OCI-LY7 (cell line): ENCODE measurements around the gene ABL1. TPM values are rescaled to one million over a fixed set of nuclear protein-coding genes. Genes with fewer than 3 reads are reported as not detected.

Experiments used
- BruUV-seq: library from RNA; stranded (reverse); fragments of 400-500 nt; replicated peaks from 2 replicates; lab custom pipeline; 2021; lab: Mats Ljungman, UMichigan
- CTCF ChIA-PET: fragments of 300-600 bp; sonication (Branson Sonifier 250); formaldehyde crosslinking; loops from one replicate; lab custom pipeline; 2022; ENCODE audit warnings: antibody characterized with exemption; ENCODE audit not compliant: unreplicated experiment; lab: Charles Lee
- POLR2A ChIA-PET: fragments of 300-600 bp; sonication (Branson Sonifier 250); formaldehyde crosslinking; loops from one replicate; lab custom pipeline; 2022; ENCODE audit warnings: antibody characterized with exemption; lab: Charles Lee
- DNase-seq: peaks from one replicate; pipeline ENCODE4 v3.0.0-alpha.2; 2015; ENCODE audit warnings: low spot score
- H2AFZ ChIP-seq: fragments of 200-600 bp; sonication (generic), shearing (Covaris generic); 2 replicates; pipeline ENCODE4 v1.6.1; 2014; ENCODE audit warnings: mild to moderate bottlenecking, antibody characterized with exemption, low read length, moderate library complexity
- H3K27ac ChIP-seq: fragments of 200-600 bp; sonication (generic); 2 replicates; pipeline ENCODE4 v1.5.1; 2014; ENCODE audit warnings: mixed run types, low read depth, mild to moderate bottlenecking, moderate library complexity, low read length, inconsistent platforms; ENCODE audit not compliant: poor library complexity, severe bottlenecking
- H3K36me3 ChIP-seq: fragments of 200-600 bp; sonication (generic); 2 replicates; pipeline ENCODE4 v1.6.1; 2014; ENCODE audit warnings: mild to moderate bottlenecking, antibody characterized with exemption, low read length, moderate library complexity, mixed read lengths; ENCODE audit not compliant: insufficient read depth
- H3K4me1 ChIP-seq: fragments of 200-600 bp; sonication (generic); 2 replicates; pipeline ENCODE4 v1.5.1; 2014; ENCODE audit warnings: mild to moderate bottlenecking, low read length; ENCODE audit not compliant: insufficient read depth, poor library complexity, severe bottlenecking
- H3K4me2 ChIP-seq: fragments of 200-600 bp; sonication (generic); 2 replicates; pipeline ENCODE4 v1.6.1; 2014; ENCODE audit warnings: mild to moderate bottlenecking, low read length
- H3K4me3 ChIP-seq: fragments of 200-600 bp; sonication (generic); 2 replicates; pipeline ENCODE4 v1.5.1; 2014; ENCODE audit warnings: mild to moderate bottlenecking, low read depth, low read length; ENCODE audit not compliant: poor library complexity, severe bottlenecking
- H3K79me2 ChIP-seq: fragments of 200-600 bp; sonication (generic); 2 replicates; pipeline ENCODE4 v1.6.1; 2016; ENCODE audit warnings: low read depth, mild to moderate bottlenecking, low read length, moderate library complexity, mixed read lengths; ENCODE audit not compliant: insufficient read depth
- H3K9me2 ChIP-seq: fragments of 200-600 bp; sonication (generic); 2 replicates; pipeline ENCODE4 v1.6.1; 2016; ENCODE audit warnings: mild to moderate bottlenecking, low read length, mixed read lengths; ENCODE audit not compliant: insufficient read depth
- H3K9me3 ChIP-seq: fragments of 200-600 bp; sonication (generic); 2 replicates; pipeline ENCODE4 v1.6.1; 2014; ENCODE audit warnings: mild to moderate bottlenecking, mixed run types, low read length, mixed read lengths
- H4K20me1 ChIP-seq: fragments of 200-600 bp; sonication (generic); 2 replicates; pipeline ENCODE4 v1.6.1; 2014; ENCODE audit warnings: mild to moderate bottlenecking, antibody characterized with exemption, low read length, moderate library complexity, mixed read lengths; ENCODE audit not compliant: insufficient read depth
- EZH2phosphoT487 ChIP-seq: fragments of 200-600 bp; sonication (generic); IDR thresholded peaks from 2 replicates; pipeline ENCODE4 v1.6.1; 2018; ENCODE audit warnings: low read depth, borderline replicate concordance, mild to moderate bottlenecking, mixed run types, antibody characterized with exemption, low read length, moderate library complexity, mixed read lengths
- intact Hi-C: fragments of 100-400 bp; cut with micrococcal nuclease; formaldehyde crosslinking; loops from one replicate; pipeline ENCODE4 v1.10.0; 2022; ENCODE audit not compliant: unreplicated experiment
- total RNA-seq, 2 experiments: library from RNA; depleted of rRNA in 1 of 2; stranded (reverse); fragments of >200 nt in 1 of 2; shearing (Covaris generic) in 1 of 2; gene quantifications; 2 replicates each; pipeline ENCODE4 v1.2.3, GENCODE V29; 2014 to 2022
- TF ChIP-seq, protein P1 (sequence below): fragments of 200-600 bp; sonication (generic); conservative IDR thresholded peaks from 2 replicates; pipeline ENCODE4 v1.5.1; 2014; ENCODE audit warnings: mild to moderate bottlenecking, antibody characterized with exemption, low read length, moderate library complexity, mixed read lengths

ABL1 gene
- total RNA-seq, 2 experiments from 2014 or later = 8.1 to 28.3 TPM

DNA sequence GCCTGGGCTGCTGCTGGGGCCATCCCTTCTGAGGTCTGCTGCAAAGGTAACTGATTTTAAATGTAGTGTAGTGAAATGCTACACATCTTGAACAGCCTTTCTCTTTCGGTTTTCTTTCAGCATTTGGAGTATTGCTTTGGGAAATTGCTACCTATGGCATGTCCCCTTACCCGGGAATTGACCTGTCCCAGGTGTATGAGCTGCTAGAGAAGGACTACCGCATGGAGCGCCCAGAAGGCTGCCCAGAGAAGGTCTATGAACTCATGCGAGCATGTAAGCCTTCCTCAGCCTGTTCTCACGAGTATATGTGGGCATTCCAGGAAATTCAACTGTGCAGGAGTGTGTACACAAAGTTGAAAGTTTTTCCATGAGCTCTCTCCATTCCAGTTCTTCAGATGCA lies 43.2 kb downstream of the ABL1 start:
- no peak overlapping the region for H3K27ac ChIP-seq
- no peak overlapping the region for H2AFZ ChIP-seq
- peaks cover 19% of the 10 kb centered on the region; the same call in 1 of the 2 replicates for H3K36me3 ChIP-seq
- TF ChIP-seq, protein P1, sequence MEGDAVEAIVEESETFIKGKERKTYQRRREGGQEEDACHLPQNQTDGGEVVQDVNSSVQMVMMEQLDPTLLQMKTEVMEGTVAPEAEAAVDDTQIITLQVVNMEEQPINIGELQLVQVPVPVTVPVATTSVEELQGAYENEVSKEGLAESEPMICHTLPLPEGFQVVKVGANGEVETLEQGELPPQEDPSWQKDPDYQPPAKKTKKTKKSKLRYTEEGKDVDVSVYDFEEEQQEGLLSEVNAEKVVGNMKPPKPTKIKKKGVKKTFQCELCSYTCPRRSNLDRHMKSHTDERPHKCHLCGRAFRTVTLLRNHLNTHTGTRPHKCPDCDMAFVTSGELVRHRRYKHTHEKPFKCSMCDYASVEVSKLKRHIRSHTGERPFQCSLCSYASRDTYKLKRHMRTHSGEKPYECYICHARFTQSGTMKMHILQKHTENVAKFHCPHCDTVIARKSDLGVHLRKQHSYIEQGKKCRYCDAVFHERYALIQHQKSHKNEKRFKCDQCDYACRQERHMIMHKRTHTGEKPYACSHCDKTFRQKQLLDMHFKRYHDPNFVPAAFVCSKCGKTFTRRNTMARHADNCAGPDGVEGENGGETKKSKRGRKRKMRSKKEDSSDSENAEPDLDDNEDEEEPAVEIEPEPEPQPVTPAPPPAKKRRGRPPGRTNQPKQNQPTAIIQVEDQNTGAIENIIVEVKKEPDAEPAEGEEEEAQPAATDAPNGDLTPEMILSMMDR = no peak
- TF ChIP-seq EZH2phosphoT487 = no peak
- H3K79me2 ChIP-seq = no peaks in the 10 kb centered on the region
- BruUV-seq = no TSS peak
- intact Hi-C loops = no loop called here
- no peaks in the 10 kb centered on the region for H4K20me1 ChIP-seq
- H3K4me2 ChIP-seq = no peak overlapping the region
- no peak for DNase-seq
- H3K4me1 ChIP-seq = no peaks in the 10 kb centered on the region
- CTCF ChIA-PET = interaction anchor here (0.6 kb wide), 1 partner anchor 219 kb away, joined by 3 read pairs; no protein-coding TSS in a partner anchor
- POLR2A ChIA-PET = interaction anchor here (1.2 kb wide), 1 partner anchor 12 kb away, joined by 4 read pairs; no protein-coding TSS in a partner anchor
- no peaks in the 10 kb centered on the region for H3K9me2 ChIP-seq
- H3K4me3 ChIP-seq = no peak overlapping the region
- H3K9me3 ChIP-seq = no peaks in the 10 kb centered on the region

DNA sequence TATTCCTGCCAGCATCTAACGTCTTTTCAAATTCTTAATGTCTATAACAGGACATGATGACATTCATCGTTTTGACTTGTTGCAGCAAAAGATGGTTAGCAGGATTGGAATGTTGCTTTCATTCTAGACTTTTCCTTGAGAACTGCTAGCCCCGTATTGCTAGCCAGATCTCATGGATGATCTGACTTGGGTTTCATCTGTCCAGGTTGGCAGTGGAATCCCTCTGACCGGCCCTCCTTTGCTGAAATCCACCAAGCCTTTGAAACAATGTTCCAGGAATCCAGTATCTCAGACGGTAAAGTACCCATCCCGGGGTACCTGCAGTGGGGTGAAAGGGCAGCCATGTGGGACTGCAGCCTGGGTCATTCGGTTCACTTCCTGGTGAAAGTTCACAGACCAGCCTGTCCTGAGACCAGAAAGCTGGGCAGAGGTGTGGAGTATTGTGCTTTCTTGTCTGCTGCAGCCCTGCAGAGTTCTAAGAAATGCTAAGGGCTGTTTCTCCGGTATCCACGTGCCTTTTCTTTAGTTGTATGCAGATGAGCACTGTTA lies 44.9 kb downstream of the ABL1 start:
- Histone ChIP-seq H3K27ac (no peak overlapping the region), H3K4me3 (no peak overlapping the region), H3K9me2 (no peaks in the 10 kb centered on the region), H3K36me3 (peaks cover 13% of the 10 kb centered on the region; the same call in 1 of the 2 replicates), H3K79me2 (no peaks in the 10 kb centered on the region), H3K9me3 (no peaks in the 10 kb centered on the region), H2AFZ (no peak overlapping the region), H3K4me1 (no peaks in the 10 kb centered on the region), H3K4me2 (no peak overlapping the region), H4K20me1 (no peaks in the 10 kb centered on the region)
- no peak for DNase-seq
- TF ChIP-seq, protein P1 = no peak
- no peak for TF ChIP-seq EZH2phosphoT487
- no TSS peak for BruUV-seq
- ChIA-PET POLR2A (no interaction called here), CTCF (no interaction called here)
- intact Hi-C loops = no loop called here

DNA sequence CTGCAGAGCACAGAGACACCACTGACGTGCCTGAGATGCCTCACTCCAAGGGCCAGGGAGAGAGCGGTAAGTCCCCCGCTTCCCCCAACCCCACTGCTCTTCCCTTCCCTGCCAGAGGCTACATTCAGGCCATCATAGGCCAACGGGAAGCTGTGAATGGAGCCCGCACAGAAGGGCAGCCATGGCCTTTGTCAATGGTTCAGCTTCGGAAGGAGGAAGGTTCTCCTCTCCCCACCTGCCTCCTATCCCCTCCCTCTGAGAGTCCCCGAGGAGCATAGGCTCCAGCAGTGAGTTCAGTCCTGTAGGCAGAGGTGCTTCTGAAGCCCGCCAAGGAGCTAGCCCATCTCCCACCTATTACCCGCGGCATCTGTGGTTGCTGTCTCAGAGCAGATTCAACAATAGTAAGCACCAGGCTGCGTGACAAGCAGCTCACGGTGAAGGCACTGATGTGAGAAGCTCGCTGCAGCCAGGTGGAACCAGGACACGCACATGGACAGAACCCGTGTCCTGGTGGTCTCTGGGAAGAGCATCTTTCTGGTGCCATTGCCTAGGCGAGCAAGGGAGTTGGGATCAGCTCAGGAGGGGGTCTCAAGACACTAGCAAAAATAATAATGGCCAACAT lies 45.7 kb downstream of the ABL1 start:
- Histone ChIP-seq H2AFZ (no peak overlapping the region), H3K79me2 (no peaks in the 10 kb centered on the region), H3K4me3 (no peak overlapping the region), H4K20me1 (no peaks in the 10 kb centered on the region), H3K4me2 (no peak overlapping the region), H3K9me2 (no peaks in the 10 kb centered on the region), H3K27ac (no peak overlapping the region), H3K4me1 (no peaks in the 10 kb centered on the region), H3K36me3 (peaks cover 13% of the 10 kb centered on the region; the same call in 1 of the 2 replicates), H3K9me3 (no peaks in the 10 kb centered on the region)
- no peak for DNase-seq
- ChIA-PET POLR2A (no interaction called here), CTCF (interaction anchor here (0.6 kb wide), 1 partner anchor 518 kb away, joined by 3 read pairs; no protein-coding TSS in a partner anchor)
- TF ChIP-seq, protein P1 = no peak
- no peak for TF ChIP-seq EZH2phosphoT487
- intact Hi-C loops = no loop called here
- BruUV-seq = no TSS peak
